NCI-H1417 treated with DMSO at 0.1 percent for 48 hours (cell line): ENCODE measurements around the gene FOXA3.
"Not testable (repeated sequence)": the region's sequence is repeated elsewhere in the genome, so short reads cannot be mapped to it uniquely, and the experiment has no call there.

Experiments used
- DNase-seq: peaks from one replicate; lab custom pipeline; 2025; lab: John Stamatoyannopoulos, UW

The FOXA3 gene

DNA sequence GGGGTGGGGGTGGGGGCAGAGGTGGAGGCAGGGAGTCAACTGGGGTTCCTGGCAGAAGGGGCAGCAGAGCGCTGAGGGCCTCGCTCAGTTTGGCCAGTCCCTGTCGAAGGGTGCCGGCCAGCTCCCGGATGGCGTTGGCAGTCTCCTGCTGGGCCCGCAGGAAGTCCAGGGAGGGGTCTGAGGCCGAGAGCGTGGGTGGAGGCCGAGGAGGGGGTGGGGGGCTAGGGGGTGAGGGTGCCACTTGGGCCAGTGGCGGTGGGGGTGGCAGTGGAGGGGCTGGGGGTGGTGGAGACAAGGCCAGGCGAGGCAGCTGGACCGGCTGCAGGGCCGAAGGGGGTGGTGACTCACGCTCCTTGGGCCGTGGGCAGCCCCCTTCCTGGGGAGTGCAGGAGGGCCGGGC lies 26.8 kb downstream of the FOXA3 start:
- no peak for DNase-seq

DNA sequence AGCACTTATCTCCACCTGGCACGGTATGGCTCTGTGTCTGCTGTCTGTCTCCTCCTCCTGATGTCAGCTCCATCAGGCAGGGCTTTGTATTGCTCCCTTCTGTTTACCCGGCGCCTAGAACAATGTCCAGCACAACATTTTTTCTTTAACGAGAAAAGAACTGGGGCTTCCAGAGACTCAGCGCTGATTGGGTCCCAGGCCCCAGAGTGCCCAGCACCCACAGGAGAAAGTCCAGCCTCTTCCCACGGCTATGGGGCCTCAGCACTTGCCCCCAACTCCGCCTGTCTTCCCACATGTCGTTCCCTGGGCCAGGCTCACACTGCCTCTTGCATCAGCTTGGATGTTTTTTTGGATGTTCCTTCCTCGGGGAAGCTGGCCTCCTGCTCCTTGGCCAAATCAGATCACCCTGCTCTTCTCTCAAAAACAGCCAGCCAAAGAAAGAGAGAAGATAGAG lies 31.4 kb downstream of the FOXA3 start:
- no peak for DNase-seq

DNA sequence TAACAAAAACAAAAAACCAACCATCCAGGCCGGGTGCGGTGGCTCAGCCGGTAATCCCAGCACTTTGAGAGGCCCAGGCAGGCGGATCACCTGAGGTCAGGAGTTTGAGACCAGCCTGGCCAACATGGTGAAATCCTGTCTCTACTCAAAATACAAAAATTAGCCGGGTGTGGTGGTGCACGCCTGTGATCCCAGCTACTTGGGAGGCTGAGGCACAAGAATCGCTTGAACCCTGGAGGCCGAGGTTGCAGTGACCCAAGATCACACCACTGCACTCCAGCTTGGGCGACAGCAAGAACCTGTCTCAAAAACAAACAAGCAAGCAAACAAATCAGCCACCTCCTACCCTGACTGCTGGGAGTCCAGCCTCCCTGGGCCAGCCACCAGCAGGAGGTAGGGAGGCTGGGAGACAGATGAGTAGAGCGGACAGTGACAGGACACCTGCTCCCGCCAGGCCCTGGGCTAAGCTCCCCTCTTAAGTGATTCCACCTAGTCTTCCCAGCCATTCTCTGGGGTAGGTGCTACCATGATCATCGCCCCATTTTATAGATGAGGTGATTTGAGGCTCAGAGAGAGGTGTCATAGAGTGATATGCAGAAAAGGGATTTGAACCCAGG lies 32.0 kb downstream of the FOXA3 start:
- not testable (repeated sequence) for DNase-seq

DNA sequence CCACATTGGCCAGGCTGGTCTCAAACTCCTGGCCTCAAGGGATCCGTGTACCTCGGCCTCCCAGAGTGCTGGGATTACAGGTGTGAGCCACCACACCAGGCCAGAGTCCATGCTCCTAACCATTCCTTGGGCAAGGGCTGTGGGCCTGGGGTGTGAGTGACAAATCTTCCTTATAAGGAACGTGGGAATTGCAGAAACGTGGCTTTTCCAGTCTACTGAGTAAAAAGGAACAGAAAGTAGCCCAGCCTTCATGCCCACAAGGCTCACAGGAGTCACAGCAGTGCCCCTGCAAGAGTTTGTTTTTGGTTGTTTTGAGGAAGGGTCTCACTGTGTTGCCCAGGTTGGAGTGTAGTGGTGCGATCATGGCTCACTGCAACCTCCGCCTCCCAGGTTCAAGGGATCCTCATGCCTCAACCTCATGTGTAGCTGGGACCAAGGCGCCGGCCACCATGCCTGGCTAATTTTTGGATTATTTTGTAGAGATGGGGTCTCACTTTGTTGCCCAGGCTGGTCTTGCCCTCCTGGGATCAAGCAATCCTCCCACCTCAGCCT lies 33.2 kb downstream of the FOXA3 start:
- DNase-seq, result no peak

DNA sequence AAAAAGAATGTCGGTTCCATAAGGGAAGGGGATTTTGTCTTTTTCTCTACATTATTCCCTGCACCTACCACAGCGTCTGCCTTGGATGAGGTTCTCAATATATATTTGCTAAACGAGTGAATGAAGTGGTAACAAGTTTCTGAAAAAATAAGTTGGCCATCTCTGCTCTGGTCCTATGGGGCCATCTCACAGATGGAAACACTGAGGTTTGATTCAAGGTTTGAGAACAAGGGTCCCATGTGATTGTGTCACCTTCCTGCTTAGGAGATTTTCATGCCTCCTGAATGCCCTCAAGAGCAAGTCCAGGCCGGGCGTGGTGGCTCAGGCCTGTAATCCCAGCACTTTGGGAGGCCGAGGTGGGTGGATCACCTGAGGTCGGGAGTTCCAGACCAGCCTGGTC lies 35.1 kb downstream of the FOXA3 start:
- DNase-seq, result no peak

DNA sequence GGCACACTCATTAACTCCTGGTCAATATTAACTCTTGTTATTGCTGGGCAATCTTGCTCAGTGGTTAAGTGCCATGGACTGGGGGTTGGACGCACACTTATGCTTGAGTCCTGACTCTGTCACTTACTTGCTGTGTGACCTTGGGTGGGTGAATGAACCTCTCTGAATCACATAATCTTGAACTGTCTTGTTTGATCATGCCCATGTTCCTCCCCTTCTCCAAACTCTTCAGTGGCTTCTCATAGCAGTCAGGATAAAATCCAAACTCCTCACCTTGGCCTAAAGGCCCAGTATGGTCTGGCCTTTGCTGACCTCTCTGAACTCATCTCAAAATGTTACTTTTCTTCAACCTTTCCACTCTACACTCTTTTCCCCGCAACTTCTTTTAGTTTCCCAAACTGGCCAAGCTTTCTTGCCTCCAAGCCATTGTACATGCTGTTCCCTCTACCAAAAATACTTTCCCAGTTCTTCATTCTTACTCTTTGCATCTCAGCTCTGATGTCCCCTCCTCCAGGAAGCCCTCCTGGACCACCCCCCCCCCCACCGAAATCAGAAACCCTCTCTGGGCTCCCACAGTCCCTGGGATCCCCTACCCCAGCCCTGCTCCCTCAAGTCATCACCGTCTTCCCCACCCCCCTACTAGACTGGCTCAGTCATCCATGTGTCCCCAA lies 35.9 kb downstream of the FOXA3 start:
- DNase-seq, result no peak

DNA sequence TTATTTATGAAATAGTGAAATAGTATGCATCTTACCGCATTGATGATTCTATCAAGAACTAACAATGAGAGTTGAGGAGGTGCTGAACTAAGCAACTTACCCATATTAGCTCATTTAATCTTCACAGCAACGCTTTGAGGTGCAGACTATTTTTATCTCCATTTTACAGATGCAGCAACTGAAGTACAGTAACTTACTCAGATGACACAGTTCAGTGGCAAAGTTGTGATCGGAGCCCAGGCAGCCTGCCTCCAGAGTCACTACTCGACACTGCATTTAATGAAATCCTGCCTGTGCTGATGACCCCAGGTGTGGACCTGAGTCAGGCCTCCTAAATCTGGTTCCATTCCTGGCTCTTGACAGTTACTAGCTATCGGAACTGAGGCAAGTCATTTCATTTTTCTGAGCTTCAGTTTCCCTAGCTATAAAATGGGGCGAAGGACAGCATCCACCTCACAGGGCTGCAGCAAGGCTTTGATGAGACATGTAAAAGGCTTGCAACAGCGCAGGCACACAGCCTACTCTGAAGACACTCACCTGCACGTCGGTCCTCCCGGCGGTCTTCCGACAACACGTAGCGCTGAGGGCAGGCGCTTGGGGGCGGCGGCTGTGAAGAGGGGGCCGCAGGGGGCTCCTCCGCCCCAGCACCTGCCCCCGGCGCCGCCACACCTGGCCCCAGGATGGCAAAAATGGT lies 36.8 kb downstream of the FOXA3 start:
- no peak for DNase-seq

DNA sequence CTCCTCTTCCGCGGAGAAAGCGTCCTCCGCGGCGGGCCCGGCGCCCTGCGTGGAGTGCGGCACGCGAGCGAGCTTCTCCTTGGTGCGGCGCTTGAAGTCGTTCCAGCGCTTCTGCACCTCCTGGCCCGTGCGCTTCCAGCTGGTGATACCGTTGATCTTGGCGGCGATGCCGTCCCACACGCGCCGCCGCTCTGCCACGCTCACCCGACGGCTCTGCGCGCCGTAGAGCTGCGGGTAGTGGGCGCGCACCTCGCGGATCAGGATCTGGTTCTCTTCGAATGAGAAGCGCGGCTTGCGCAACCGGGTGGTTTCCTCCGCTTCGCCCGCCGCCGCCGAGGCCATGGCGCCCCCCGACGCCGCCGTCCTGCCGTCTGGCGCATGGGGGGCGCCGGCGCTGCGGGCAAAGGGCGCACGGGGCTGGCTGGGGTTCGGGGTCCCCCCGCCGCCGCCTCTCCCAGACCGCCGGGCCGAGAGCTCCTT lies 37.3 kb downstream of the FOXA3 start:
- DNase-seq, result no peak

DNA sequence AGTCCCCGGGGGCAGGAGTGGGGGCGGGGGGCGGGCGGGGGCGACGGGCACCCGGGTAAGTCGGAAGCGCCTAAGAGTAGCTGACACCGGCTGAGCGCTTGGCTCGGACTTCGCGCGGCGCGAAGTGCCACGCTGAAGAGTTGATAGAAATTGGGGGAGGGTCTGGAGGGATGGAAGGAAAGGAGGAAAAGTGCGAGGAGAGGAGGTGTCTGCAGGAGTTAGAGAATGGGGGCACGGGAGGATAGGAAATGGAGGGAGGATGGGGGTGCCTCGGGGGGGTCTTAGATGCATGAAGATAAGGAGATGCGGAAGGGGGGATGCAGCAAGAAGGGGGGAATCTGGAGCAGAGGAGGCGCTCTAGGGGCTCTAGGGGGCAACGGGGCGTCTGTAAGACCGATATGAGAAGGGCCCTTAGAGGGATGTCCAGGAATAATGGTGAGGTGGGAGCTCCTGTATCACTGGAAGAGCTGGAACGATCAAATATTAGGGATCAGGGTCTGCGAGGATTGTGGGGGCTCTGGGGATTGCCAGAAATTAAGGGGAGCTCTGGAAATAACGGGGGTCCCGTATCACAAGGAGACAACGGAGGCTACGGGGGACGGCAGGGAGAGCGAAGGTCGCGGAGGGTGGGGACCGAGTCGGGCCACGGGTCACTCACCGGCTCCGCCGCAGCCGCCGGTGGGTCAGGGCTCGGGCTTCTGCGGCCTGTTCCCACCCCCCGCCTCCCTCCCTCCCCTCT lies 38.0 kb downstream of the FOXA3 start, which contains the start of gene MYPOP:
Gene MYPOP (minus strand): TSS at position 702 of the 739 bp plus-strand sequence. CDS start 840 bp downstream, outside the sequence.
- DNase-seq, result no peak

DNA sequence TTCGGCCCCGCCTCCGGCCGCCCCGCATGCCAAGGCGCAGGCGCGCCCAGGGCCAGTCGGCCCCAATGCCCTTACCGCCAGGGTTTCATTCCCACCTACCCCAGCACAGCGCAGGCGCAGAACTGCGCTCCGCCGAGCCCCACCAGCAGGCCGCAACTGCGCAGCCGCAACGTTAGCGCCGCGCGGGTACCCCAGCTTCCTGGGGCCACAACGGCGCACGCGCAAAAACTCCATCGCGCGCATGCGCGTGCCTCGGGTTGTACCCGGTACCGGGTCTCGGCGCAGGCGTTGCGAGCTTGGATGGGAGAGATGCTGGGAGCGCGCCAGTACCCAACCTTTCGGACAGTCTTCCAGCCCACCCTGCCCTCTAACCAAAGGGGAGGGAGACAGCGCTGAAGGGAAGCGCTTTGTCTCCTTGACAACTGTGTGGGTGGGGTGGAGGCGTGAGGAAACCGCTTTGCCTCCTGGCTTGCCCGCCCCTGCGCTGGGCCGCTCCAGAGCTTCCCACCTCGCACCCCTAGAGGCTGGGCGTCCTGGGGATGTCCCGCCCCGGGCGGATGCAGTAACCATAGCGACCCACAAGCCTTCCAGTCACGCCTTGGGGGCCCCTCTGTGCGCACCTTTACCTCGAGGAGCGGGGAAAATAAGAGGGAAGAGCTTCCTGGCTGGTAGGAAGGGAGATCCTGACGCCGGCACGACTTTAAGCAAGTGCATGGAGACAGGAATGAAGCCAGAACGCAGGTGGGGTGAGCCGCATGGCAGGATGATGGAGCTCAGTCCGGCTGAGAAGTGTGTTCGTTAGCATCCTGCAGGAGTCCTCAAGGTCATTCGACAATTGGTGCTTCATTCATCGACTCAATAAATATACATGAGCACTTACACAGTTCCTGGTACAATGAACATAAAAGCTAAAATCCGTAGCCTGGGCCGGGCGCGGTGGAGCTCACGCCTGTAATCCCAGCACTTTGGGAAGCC lies 38.8 kb downstream of the FOXA3 start:
- peak; percentile 81 for DNase-seq

DNA sequence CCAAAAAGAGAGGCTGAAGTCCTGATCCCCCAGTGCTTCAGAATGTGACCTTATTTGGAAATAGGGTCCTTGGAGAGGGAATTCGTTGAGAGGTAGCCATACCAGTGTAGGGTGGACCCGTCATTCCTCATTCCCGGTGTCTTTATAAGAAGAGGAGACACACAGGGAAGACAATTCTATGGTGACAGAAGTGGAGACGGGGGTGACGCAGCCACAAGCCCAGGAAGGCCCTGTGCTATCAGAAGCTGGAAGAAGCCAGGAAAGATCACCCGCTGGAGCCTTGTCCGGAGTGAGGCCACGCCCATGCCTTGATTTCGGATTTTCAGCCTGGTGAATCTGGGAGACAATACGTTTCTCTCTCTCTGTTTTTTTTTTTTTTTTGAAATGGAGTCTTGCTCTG lies 40.9 kb downstream of the FOXA3 start:
- DNase-seq, result no peak

DNA sequence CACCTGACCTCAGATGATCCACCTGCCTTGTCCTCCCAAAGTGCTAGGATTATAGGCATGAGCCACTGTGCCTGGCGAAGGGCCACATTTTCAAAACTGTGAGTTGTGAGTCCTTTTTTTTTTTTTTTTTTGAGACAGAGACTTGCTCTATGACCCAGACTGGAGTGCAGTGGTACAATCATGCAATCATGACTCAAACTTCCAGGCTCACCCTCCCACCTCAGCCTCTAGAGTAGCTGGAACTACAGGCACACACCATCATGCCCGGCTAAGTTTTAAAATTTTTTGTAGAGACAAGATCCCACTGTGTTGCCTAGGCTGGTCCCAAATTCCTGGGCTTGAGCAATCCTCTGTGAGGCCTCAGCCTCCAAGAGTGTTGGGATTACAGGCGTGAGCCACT lies 42.1 kb downstream of the FOXA3 start:
- DNase-seq, result no peak

DNA sequence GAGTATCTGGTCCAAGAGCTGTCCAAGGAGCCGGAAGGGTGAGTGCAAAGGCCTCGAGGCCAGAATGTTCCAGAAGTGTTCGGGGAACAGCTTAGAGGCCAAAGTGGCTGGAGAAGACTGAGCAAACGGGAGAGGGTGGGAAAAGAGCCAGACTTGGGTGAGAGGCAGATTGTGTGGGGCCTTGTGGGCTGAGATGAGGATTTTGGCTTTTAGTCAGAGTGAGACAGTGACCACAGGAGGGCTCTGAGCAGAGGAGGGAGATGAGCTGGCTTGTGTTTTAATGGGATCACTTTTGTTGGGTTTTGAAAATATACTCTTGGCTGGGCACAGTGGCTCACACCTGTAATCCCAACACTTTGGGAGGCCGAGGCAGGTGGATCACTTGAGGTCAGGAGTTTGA lies 44.8 kb downstream of the FOXA3 start:
- DNase-seq, result no peak

DNA sequence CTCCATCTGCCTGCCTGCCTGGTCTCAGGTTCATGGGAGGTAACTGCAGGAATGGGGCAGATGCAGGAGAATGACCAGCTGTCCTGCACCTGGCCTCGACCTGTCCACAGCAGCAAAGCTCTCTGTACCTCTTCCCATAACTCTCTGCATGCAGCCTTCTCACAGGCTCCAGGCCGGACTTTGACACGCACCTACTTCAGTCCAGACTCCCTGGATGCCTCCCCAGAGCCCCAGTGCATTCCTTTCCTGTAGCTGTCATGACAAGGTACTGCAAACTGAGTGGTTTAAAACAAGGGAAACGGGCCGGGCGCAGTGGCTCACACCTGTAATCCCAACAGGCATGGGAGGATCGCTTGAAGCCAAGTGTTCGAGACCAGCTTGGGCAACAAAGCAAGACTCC lies 47.2 kb downstream of the FOXA3 start:
- DNase-seq, result no peak

DNA sequence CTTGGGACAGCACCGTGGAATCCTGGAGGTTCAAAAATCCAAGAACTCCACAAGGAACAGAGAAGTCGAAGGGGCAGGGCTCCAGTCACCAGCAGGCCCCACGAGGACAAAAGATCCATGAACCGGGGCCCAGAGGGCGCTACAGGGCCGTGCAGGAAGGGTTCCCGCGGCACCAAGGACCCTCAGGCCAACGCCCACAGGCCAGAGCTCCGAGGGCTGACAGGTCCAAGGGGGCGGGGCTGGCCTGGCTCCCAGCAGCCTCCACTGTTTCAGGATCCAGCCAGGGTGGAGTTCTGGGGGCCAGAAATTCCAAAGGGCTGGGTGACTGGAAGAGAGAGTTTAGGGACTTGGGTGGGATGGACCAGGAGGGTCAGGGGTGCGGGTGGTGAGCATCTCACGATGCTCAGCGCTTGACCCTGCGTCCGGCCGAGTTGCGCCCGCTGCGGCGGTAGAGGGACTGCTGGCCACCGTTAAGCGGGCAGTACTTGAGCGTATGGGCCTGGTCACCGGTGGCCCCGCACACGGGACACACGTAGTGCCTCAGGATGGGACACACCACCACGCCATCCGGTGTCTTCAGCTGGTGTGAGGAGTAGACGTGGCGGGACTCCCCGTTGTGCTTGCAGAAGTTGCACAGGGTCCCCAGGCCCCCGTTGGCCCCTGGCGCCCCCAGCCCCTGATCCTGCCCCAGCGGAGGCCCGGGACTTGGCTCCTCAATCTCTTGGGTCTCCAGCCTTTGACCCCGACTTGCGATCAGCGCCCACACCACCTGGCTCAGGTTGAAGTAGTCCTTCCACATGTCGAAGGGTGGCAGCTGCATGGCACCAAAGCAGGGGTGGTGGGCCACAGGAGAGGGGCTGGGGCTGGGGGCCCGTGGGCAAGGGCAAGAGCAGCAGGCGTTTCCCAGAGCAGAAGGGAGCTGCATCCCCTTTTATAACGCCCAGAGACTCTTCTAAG lies 50.0 kb downstream of the FOXA3 start, which contains the start of gene NANOS2:
Gene NANOS2 (minus strand): TSS at position 905 of the 957 bp plus-strand sequence. CDS start 85 bp downstream, at position 820.
- no peak for DNase-seq

DNA sequence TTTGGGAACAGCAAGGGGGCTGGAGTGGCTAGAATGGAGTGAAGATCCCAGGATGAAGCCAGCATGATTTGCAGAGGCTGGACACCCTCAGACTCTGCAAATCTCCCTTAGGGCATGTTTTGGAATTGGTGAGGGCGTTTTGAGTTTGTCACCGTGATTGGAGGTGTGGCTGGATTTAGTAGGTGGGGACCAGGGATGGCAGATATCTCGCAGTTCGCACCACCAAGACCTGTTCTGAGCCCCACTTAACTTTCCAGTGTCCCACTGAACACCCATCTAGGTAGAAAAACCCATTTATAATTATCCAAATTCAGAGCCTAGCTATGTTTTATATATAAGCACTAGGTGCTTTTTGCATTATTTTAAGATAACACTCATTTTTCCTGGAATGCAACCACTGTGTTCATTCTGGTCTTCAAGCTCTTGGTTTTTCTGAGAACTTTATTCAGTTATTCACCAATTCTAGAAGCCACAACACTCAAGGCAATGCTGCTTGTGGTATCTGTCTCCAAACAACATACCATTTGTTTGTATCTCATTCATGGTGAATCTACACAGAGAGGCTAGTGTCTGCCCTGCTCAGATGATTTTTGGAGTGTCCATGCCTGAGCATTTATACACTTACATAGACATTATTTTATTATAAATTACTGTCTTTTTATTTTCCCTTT lies 53.4 kb downstream of the FOXA3 start:
- DNase-seq, result no peak

DNA sequence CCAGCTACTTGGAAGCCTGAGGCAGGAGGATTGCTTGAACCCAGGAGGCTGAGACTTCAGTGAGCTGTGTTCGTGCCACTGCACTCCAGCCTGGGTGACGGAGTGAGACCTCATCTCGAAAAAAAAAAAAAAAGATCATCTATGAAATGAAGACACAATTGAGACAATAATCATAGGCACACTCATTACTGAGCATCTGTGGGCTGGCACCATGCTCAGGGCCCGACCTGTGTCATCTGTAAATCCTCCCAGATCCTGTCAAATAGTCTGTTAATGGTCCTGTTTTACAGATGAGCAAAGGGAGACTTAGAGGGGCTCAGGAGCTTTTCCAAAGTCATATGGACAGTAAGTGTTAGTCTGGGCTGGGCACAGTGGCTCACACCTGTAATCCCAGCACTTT lies 54.6 kb downstream of the FOXA3 start:
- DNase-seq, result no peak

DNA sequence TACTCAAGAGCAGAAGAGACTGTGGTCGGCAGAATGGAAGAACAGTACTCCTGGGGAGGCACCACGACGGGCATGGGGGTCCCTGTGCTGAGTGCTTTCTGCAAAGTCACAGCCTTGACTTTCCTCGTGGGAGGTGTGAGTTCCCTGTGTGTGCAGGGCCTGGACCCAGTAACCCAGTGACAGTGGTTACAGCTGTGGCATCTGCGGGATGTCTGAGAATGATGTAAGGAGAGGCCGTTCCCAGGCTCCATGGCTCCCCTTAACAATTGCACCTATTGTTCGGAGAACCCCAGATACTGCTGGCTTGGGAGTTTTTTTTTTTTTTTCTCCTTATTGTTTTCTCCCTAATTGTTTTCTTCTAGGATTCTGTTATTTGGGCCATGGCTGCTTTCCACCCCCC lies 55.6 kb downstream of the FOXA3 start:
- no peak for DNase-seq

DNA sequence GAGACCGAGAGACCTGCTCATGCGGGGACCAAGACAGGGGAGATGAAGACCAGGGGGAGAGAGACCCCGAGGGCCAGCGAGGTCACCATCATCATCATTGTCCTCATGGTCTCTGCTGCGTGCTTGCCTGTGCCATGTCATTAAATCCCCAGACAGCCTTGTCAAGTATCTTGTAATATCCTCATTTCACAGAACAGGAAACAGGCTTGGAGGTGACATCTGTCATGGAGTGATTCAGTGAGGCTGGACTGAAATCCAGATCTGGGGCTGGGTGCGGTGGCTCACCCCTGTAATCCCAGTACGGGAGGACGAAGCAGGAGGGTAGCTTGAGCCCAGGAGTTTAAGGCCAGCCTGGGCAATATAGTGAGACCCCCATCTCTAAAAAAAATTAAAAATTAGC lies 56.3 kb downstream of the FOXA3 start:
- no peak for DNase-seq
